Parathyroid adenoma (tissue), 2 donors: Measurements from ENCODE around the gene CHL1.

Source experiments
- H2AFZ ChIP-seq: fragments of 300-600 bp; sonication (generic); one replicate; pipeline ENCODE4 v1.7.0; 2017; ENCODE audit warnings: antibody characterized with exemption, mild to moderate bottlenecking
- H3K27ac ChIP-seq: fragments of 300-600 bp; sonication (generic); one replicate; pipeline ENCODE4 v1.7.0; 2017
- H3K27me3 ChIP-seq: fragments of 300-600 bp; sonication (generic); one replicate; pipeline ENCODE4 v1.7.0; 2017; ENCODE audit warnings: low read length; ENCODE audit not compliant: control insufficient read depth, insufficient read depth
- H3K36me3 ChIP-seq: fragments of 300-600 bp; sonication (generic); one replicate; pipeline ENCODE4 v1.7.0; 2017; ENCODE audit warnings: low read length; ENCODE audit not compliant: control insufficient read depth, insufficient read depth
- H3K4me1 ChIP-seq: fragments of 300-600 bp; sonication (generic); one replicate; pipeline ENCODE4 v1.7.0; 2017; ENCODE audit warnings: control low read depth
- H3K4me2 ChIP-seq: fragments of 300-600 bp; sonication (generic); one replicate; pipeline ENCODE4 v1.7.0; 2017; ENCODE audit warnings: low read length
- H3K4me3 ChIP-seq: fragments of 300-600 bp; sonication (generic); one replicate; pipeline ENCODE4 v1.7.0; 2017; ENCODE audit warnings: low read depth, low read length
- H3K79me2 ChIP-seq: fragments of 300-600 bp; sonication (generic); one replicate; pipeline ENCODE4 v1.7.0; 2017; ENCODE audit warnings: control low read depth
- H3K9ac ChIP-seq: fragments of 300-600 bp; sonication (generic); one replicate; pipeline ENCODE4 v1.7.0; 2017; ENCODE audit warnings: mild to moderate bottlenecking
- H3K9me3 ChIP-seq: fragments of 300-600 bp; sonication (generic); one replicate; pipeline ENCODE4 v1.7.0; 2017; ENCODE audit warnings: low read length; ENCODE audit not compliant: control insufficient read depth
- TF ChIP-seq, protein P1 (sequence below): fragments of 300-600 bp; sonication (generic); IDR thresholded peaks from one replicate; pipeline ENCODE4 v1.7.0; 2017; ENCODE audit warnings: antibody characterized with exemption, mild to moderate bottlenecking
- donor health status: primary hyperparathyroidism.

Gene CHL1

DNA sequence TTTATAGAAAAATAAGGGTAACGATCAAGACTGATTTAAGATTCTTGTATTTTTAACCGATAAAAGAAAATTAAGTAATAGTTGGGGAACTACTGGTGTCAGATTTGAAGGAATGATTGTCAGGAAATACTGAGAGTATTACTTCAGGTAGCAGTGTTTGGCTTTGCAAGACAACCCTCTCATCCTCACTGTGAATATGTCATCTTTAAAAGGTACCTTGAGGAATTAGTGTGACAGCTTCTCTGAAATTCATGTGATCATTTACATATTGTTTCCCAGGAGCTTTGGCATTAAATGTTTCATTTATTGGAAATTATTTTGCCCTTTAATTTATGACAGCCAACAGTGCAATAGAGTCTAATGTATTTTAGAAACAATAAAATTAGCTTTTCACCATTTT is 3.3 kb downstream of the CHL1 start:
- Histone ChIP-seq H3K27ac (no peak overlapping the region), H3K9ac (no peak overlapping the region), H3K36me3 (no peaks in the 10 kb centered on the region), H3K27me3 (no peaks in the 10 kb centered on the region), H3K79me2 (no peaks in the 10 kb centered on the region), H3K4me2 (no peak overlapping the region), H2AFZ (no peak overlapping the region), H3K9me3 (no peaks in the 10 kb centered on the region), H3K4me3 (no peak overlapping the region), H3K4me1 (no peaks in the 10 kb centered on the region)
- TF ChIP-seq, protein P1, sequence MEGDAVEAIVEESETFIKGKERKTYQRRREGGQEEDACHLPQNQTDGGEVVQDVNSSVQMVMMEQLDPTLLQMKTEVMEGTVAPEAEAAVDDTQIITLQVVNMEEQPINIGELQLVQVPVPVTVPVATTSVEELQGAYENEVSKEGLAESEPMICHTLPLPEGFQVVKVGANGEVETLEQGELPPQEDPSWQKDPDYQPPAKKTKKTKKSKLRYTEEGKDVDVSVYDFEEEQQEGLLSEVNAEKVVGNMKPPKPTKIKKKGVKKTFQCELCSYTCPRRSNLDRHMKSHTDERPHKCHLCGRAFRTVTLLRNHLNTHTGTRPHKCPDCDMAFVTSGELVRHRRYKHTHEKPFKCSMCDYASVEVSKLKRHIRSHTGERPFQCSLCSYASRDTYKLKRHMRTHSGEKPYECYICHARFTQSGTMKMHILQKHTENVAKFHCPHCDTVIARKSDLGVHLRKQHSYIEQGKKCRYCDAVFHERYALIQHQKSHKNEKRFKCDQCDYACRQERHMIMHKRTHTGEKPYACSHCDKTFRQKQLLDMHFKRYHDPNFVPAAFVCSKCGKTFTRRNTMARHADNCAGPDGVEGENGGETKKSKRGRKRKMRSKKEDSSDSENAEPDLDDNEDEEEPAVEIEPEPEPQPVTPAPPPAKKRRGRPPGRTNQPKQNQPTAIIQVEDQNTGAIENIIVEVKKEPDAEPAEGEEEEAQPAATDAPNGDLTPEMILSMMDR, result no peak

DNA sequence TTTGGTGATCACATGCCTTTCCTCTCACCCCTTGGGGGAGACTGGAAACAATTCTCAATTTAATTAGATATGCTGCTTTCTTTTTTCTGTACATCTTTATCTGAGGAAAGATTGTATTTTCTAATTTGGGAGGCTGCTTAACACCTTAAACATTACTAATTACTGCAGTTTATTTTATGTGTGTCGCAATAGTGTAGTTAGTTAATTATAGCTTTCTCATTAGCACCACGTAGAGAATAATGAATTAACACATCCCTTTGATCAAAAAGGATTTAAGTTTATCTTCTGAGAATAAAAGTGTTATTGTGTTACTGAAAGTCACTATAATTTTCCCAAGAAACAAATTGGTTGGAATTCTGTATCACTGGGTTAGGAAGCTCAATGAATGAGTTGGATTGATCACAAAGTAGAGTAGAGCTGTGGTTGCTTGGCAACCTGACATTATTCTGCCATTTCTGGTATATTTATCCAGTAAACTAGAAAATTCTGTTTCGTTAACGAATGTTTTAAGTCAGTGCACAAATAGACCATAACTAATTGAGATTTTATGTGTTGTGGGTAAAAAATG is 4.3 kb downstream of the CHL1 start:
- H3K27me3 ChIP-seq, result no peaks in the 10 kb centered on the region
- H3K36me3 ChIP-seq, result no peaks in the 10 kb centered on the region
- no peak overlapping the region for H3K9ac ChIP-seq
- TF ChIP-seq, protein P1, result no peak
- H3K27ac ChIP-seq, result no peak overlapping the region
- H2AFZ ChIP-seq, result no peak overlapping the region
- H3K4me2 ChIP-seq, result no peak overlapping the region
- no peaks in the 10 kb centered on the region for H3K4me1 ChIP-seq
- no peaks in the 10 kb centered on the region for H3K9me3 ChIP-seq
- no peak overlapping the region for H3K4me3 ChIP-seq
- no peaks in the 10 kb centered on the region for H3K79me2 ChIP-seq

DNA sequence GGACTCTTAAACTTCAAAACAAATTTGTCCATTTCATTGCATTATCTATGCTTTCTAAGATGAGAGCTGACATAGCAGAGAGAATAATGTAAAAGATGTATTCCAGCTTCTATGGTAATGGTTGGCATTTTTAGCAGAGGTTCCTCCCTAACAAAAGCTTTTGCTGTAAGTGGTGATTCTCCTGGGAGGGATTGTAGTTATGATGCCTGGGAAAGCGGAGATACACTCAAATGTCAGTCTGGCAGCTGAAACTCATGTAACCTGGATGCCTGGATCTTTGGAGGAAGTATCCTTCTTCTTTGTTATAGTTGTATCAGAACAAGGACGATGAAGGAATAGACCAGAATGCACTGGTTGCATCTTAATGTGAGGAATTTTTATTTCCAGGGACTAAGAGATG is 7.5 kb downstream of the CHL1 start:
- H2AFZ ChIP-seq, result no peak overlapping the region
- TF ChIP-seq, protein P1, result no peak
- H3K9ac ChIP-seq, result no peak overlapping the region
- H3K9me3 ChIP-seq, result no peaks in the 10 kb centered on the region
- H3K27me3 ChIP-seq, result no peaks in the 10 kb centered on the region
- no peak overlapping the region for H3K27ac ChIP-seq
- no peaks in the 10 kb centered on the region for H3K36me3 ChIP-seq
- H3K4me3 ChIP-seq, result no peak overlapping the region
- H3K4me1 ChIP-seq, result no peaks in the 10 kb centered on the region
- H3K4me2 ChIP-seq, result no peak overlapping the region
- no peaks in the 10 kb centered on the region for H3K79me2 ChIP-seq

DNA sequence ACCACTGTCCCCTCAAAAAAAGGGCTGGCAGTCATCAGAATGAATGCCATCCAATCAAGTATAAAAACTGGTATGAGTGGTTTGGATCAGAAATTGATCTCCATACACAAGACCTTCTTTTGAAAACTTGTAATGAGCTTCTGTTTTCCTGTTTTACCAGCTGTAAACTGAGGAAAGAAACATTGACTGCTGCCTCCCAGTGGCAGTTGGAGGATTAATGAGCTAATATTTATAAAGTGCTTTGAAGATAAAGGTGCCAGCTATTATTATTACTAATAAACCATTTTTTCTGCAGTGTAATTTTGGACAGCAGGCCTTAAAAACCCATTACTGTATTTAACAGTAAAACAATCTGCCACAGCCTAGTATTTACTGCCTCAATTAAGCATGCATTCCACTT is 11.4 kb downstream of the CHL1 start:
- TF ChIP-seq, protein P1, result no peak
- Histone ChIP-seq H3K27me3 (no peaks in the 10 kb centered on the region), H3K4me3 (no peak overlapping the region), H3K79me2 (no peaks in the 10 kb centered on the region), H3K9ac (no peak overlapping the region), H3K36me3 (no peaks in the 10 kb centered on the region), H3K4me1 (no peaks in the 10 kb centered on the region), H2AFZ (no peak overlapping the region), H3K27ac (no peak overlapping the region), H3K9me3 (no peaks in the 10 kb centered on the region), H3K4me2 (no peak overlapping the region)

DNA sequence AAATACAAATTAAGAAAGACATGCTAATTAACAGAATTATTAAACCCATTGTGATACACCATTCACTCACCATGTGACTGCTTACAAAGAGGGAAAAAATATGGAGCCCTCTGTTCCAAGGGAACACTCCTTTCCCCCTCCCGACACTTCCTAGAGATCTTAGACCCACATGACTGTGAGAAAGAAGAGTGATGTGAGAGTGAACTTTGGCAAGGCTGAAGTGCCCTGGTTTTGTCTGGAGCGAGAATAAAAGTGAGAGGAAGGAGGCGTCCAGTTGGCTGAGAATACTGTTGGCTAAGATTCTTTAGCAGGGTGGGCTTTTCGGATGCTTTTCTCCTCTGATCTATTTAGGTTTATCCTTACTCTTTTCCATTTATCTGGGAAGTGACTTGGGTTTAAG is 14.1 kb downstream of the CHL1 start:
- H3K27ac ChIP-seq, result no peak overlapping the region
- H3K4me2 ChIP-seq, result no peak overlapping the region
- no peak overlapping the region for H2AFZ ChIP-seq
- TF ChIP-seq, protein P1, result no peak
- H3K9ac ChIP-seq, result no peak overlapping the region
- no peaks in the 10 kb centered on the region for H3K27me3 ChIP-seq
- no peaks in the 10 kb centered on the region for H3K4me1 ChIP-seq
- no peak overlapping the region for H3K4me3 ChIP-seq
- no peaks in the 10 kb centered on the region for H3K79me2 ChIP-seq
- no peaks in the 10 kb centered on the region for H3K36me3 ChIP-seq
- H3K9me3 ChIP-seq, result no peaks in the 10 kb centered on the region
